T-helper 1 cell (primary cell): Measurements from ENCODE around the gene CCDC78.
A peak's percentile ranks its signal among the peaks of the same experiment; 100 is the strongest.
"Not testable (repeated sequence)": the region's sequence is repeated elsewhere in the genome, so short reads cannot be mapped to it uniquely, and the experiment has no call there.

ENCODE experiments used
- DNase-seq, 5 donors: peaks; one replicate each; pipeline ENCODE4 v3.0.0-alpha.2; 2012 to 2020

CCDC78 gene

GRCh38 chr16:691242-691641 is 35.0 kb downstream of the CCDC78 start:
- DNase-seq: not testable (repeated sequence)

GRCh38 chr16:689175-689897 is 36.9 kb downstream of the CCDC78 start:
- DNase-seq: no peak

DNA sequence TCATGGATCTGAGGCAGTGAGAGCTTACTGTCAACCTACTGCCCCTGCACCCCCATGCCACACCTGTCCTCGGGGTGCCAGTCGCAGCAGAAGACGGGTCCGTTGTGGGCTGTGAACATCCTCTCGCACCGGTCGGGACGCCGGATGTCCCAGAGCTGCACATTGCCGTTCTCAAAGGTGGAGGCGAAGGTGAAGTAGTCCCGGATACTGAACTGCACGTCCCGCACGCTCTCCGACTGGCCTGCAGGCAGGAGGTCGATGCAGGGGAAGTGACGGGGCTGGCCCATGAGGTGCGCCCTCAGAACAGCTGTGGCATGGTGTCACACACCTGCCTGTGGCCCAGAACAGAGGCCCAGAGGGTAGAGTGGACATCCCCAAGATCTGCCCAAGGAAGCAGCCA is 38.7 kb downstream of the CCDC78 start:
- no peak for DNase-seq

DNA sequence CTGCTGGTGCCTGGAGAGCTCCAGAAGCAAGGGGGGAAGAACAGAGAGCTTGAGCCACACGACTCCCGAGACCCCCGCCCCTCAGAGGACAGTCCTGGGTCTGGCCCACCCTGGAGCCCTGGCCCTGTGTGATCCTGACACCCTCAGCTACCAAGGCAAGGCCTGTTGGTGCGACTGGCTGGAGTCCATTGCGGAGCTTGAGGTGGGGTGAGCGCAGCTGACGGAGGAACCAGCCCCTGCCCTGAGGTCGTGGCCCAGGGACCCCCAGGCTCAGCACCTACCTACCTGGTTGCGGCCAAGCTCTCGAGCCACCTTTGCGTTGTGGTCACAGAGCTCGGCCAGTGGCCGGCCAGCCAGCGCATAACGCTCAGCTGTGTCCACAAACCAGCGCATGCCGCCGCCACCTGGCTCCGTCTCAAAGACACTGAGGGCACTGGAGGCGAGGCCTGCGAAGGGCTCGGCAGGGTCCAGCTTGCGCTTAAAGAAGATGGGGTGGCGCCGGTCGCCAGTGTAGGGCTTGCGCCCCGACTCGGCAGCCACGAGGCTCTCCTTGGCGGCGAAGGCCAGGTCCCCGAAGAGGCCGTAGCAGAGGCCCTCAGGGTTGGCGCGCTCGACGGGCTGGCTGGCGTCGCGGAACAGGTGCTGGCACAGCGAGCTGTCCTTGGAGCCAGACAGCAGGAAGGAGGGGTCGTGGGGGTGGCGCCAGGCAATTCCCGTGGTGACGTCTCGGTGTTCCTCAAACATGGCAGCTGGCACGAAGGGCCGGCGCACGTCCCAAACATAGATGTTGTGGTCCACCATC is 39.6 kb downstream of the CCDC78 start:
- DNase-seq: no peak

DNA sequence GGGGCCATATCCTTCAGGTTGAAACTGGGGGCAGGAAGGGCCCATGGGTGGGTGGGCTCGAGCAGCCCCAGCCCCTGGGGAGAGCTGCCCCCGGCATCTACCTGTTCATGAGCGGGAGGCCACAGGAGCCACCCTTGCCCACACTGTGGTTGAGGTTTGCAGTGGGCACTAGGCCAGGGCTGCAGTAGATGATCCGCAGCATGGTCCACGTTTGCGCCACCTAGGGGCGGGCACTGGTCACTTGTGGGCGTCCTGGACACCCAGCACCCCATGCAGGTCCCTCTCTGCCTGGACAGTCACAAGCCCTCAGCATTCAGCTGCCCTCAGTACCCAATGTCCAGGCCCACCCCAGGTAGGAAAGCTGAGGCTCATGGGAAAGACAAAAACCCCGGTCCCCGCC is 40.3 kb downstream of the CCDC78 start:
- DNase-seq: no peak

DNA sequence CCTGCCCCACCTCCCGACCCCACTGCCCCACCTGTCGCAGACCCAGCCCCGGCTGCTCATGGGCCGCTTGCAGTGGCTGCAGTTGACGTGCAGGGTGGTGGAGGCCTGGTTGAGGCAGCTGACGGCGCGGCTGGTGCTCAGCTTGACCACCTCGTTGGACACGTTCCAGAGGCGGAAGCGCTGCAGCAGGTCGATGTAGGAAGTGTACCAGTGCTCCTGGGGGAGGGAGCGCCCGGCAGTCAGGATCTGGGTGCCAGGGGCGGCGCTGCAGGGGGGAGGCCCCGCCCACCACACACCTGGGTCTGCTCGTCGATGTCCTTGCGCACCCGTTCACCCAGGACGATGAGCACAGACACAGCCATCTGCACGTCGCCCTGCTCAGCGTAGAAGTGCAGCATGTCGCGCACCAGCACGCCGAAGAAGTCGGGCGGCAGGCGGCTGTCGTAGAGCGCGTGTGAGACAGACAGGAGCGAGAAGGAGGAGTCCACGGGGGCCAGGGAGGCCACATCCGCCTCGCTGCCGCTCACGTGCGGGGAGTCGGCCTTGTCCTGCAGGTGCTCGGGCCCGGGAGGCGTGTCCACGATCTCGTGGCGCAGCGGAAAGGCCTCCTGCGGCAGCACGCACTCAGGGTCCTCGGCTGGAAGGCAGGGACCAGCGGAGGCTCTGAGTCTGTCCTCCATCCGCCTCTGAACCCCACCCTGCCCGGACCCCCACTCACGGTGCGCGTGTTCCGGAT is 41.1 kb downstream of the CCDC78 start:
- DNase-seq: no peak

- DNase-seq: peak; percentile 92 to 97 (median 96)
Measured at GRCh38 chr16:684071-684794, 42.0 kb downstream of the CCDC78 start, which contains the start of gene JMJD8. Gene JMJD8, minus strand, starts transcription at chr16:684334. Its CDS starts 15 bp downstream, at chr16:684319.

DNA sequence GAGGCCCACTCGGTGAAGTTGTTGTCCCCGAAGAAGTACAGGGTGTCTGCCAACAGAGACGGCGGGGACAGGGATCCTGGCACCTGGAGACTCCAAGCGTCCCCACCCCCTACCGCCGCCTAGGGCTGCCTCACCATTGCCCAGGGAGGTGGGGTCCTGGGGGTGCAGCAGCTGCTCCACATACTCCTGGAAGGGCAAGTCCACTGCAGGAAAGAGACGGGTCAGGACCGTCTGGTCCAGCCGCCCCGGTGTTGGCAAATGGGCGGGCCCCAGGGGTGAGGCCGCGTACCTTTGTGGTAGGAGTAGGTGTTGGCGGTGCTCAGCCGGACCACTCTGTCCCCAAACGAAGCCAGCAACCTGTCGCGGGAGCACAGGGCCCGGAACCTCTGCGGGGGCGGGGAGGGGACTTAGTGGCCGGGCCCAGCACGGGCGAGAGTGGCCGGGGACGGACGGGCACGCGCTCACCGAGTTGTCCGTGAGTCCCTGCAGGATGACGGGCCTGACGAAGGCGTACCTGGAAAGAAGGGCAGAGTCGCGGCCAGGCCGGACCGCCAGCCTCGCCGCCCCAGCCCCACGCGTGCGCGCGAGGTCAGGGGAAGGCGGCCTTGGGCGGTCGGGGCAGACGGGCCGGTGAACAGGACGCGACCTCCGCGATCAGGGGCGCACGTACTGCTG is 42.7 kb downstream of the CCDC78 start:
- no peak for DNase-seq

GRCh38 chr16:682493-683395 is 43.5 kb downstream of the CCDC78 start:
- no peak for DNase-seq

GRCh38 chr16:681746-682427 is 44.4 kb downstream of the CCDC78 start:
- DNase-seq: no peak

DNA sequence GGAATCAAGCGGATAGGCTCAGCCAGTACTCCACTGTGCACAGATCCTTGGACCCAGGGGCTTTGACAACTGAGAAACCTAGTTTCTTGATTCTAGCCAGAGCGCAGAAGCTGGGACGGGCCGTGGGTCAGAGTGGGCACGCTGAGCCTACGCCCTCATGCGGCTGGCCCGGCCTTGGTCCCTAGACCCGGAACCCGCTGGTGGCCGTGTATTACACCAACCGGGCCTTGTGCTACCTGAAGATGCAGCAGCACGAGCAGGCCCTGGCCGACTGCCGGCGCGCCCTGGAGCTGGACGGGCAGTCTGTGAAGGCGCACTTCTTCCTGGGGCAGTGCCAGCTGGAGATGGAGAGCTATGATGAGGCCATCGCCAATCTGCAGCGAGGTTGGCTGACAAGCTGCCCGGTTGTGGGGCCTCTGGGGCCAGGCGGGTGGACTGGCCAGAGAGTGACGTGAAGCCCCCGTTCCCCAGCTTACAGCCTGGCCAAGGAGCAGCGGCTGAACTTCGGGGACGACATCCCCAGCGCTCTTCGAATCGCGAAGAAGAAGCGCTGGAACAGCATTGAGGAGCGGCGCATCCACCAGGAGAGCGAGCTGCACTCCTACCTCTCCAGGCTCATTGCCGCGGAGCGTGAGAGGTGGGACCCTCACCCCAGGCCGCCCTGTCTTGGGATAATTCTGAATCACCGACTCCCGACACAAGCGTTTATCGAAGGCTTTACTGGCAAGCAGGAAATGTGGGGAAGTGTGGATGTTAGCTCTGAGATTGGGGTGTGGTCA is 45.1 kb downstream of the CCDC78 start:
- DNase-seq: no peak

GRCh38 chr16:680625-680945 is 45.7 kb downstream of the CCDC78 start:
- DNase-seq: no peak

GRCh38 chr16:679814-680624 is 46.2 kb downstream of the CCDC78 start, which contains the start of gene STUB1:
Gene STUB1, plus strand, starts transcription at chr16:680410. Its CDS starts 116 bp downstream, at chr16:680526.
- peak; percentile 80 to 90 (median 85) for DNase-seq

GRCh38 chr16:678858-679813 is 47.1 kb downstream of the CCDC78 start:
- DNase-seq: peak in 3 of 5 donors; percentile 49 to 53 (median 51)

DNA sequence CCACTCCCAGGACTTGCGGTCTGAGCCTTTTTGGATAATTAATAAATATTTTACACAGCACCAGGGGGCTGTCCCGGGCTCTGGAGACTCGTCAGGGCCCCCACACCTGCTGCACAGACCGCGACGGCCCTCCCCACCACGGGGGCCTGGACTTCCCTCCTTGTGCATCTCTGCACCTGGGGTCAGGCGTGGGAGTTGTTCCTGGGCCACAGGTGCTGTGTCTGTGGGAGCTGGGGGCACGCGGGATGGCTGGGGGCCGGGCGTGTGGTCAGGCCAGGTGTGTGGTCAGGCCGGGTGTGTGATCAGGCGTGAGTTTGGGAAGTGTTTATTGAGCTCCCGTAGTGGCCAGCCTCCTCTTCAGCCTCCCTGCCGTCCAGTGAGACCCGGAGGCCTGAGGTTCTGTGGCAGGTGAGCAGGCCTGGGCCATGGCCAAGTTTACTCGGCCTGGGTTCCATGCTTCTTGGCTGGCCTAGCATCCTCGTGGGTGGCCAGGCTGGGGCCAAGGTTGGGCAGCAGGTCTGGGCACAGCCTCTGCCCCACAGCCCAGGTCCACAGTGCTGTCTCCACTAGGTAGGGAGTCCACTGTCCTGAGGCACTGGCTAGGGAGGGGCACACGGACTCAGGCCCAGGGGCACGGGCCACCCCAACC is 47.9 kb downstream of the CCDC78 start:
- no peak for DNase-seq

GRCh38 chr16:677316-678190 is 48.7 kb downstream of the CCDC78 start:
- no peak for DNase-seq
